Measurements from ENCODE around the gene BMP3.
"Not testable (repeated sequence)": the region's sequence is repeated elsewhere in the genome, so short reads cannot be mapped to it uniquely, and the experiment has no call there.

BMP3 gene

GRCh38 chr4:81030061-81030980, at the start of gene BMP3:
BMP3 (plus strand) TSS chr4:81030708; CDS start chr4:81031285, 577 bp downstream.
- peak in 4 of 42 donors; percentile 1 to 28 (median 8) for DNase-seq

GRCh38 chr4:80986011-80986410, 44.5 kb upstream of the BMP3 start:
- no peak for DNase-seq
- intact Hi-C loops (cut with DNase I) = no loop called here

More at GRCh38 chr4:81030061-81030980, at the start of gene BMP3:
- intact Hi-C loops (cut with DNase I) = no loop called here

GRCh38 chr4:80989921-80990544, 40.5 kb upstream of the BMP3 start:
- peak in 16 of 42 donors; percentile 11 to 66 (median 29) for DNase-seq
- intact Hi-C loops (cut with DNase I) = loop anchor here (5.0 kb wide), 1 partner anchor 628 kb away; no protein-coding TSS in a partner anchor

- intact Hi-C loops (cut with DNase I) = loop anchor here (5.0 kb wide), 1 partner anchor 629 kb away; no protein-coding TSS in a partner anchor
- no peak for DNase-seq
Measured at GRCh38 chr4:80990851-80991250, 39.7 kb upstream of the BMP3 start.

GRCh38 chr4:80999943-81000342, 30.6 kb upstream of the BMP3 start:
- intact Hi-C loops (cut with DNase I) = no loop called here

GRCh38 chr4:81003597-81004111, 26.9 kb upstream of the BMP3 start:
- no peak for DNase-seq
- intact Hi-C loops (cut with DNase I) = no loop called here

More at GRCh38 chr4:80999943-81000342, 30.6 kb upstream of the BMP3 start:
- no peak for DNase-seq

- DNase-seq = no peak
- intact Hi-C loops (cut with DNase I) = no loop called here
Measured at GRCh38 chr4:81007417-81007816, 23.1 kb upstream of the BMP3 start.

- DNase-seq; intact Hi-C loops (cut with DNase I): not testable (repeated sequence)
Measured at GRCh38 chr4:81016566-81016965, 13.9 kb upstream of the BMP3 start.

GRCh38 chr4:81019006-81019405, 11.5 kb upstream of the BMP3 start:
- DNase-seq = no peak
- intact Hi-C loops (cut with DNase I) = no loop called here

- DNase-seq = no peak
- intact Hi-C loops (cut with DNase I) = no loop called here
Measured at GRCh38 chr4:81021142-81021944, 9.2 kb upstream of the BMP3 start.

- no peak for DNase-seq
- intact Hi-C loops (cut with DNase I) = no loop called here
Measured at GRCh38 chr4:81021981-81022380, 8.5 kb upstream of the BMP3 start.

- no peak for DNase-seq
- intact Hi-C loops (cut with DNase I) = no loop called here
Measured at GRCh38 chr4:81023484-81023883, 7.0 kb upstream of the BMP3 start.

GRCh38 chr4:81030981-81031791, 678 bp downstream of the BMP3 start:
- DNase-seq = peak in 3 of 42 donors; percentile 2 to 9 (median 4)
- intact Hi-C loops (cut with DNase I) = no loop called here

- DNase-seq = no peak
- intact Hi-C loops (cut with DNase I) = no loop called here
Measured at GRCh38 chr4:81031796-81032551, 1.5 kb downstream of the BMP3 start.

GRCh38 chr4:81032771-81033684, 2.5 kb downstream of the BMP3 start:
- intact Hi-C loops (cut with DNase I) = no loop called here
- no peak for DNase-seq

- no peak for DNase-seq
- intact Hi-C loops (cut with DNase I) = no loop called here
Measured at GRCh38 chr4:81038636-81039350, 8.3 kb downstream of the BMP3 start.
